WTC11 (cell line): ENCODE data around the gene CYP46A1. TPM values are rescaled to one million over a fixed set of nuclear protein-coding genes. Genes with fewer than 3 reads are reported as not detected.

ENCODE experiments used
- ATAC-seq: fragments of 200-7000 bp; cut with Tn5 transposase; 2 replicates; pipeline ENCODE4 v1.10.0; 2021; ENCODE audit warnings: mild to moderate bottlenecking, moderate library complexity
- CTCF ChIA-PET: fragments of 300-600 bp; sonication (Branson Sonifier 250); formaldehyde crosslinking; loops from one replicate; lab custom pipeline; 2021; ENCODE audit warnings: antibody characterized with exemption; lab: Charles Lee
- POLR2A ChIA-PET: fragments of 350-600 bp; sonication (Branson Sonifier 250); formaldehyde crosslinking; loops from one replicate; lab custom pipeline; 2021; ENCODE audit warnings: antibody characterized with exemption; lab: Charles Lee
- DNase-seq: peaks from one replicate; pipeline ENCODE4 v3.0.0; 2021; ENCODE audit warnings: low spot score
- H3K27ac Mint-ChIP-seq: 2 replicates; pipeline ENCODE4 v1.8.0; 2021; ENCODE audit warnings: mixed read lengths
- H3K27me3 Mint-ChIP-seq: 2 replicates; pipeline ENCODE4 v1.8.0; 2021; ENCODE audit warnings: low read depth, mild to moderate bottlenecking, moderate library complexity, mixed read lengths
- H3K36me3 Mint-ChIP-seq: 2 replicates; pipeline ENCODE4 v1.8.0; 2021; ENCODE audit warnings: mixed read lengths
- H3K4me1 Mint-ChIP-seq: 2 replicates; pipeline ENCODE4 v1.8.0; 2022; ENCODE audit warnings: mixed read lengths
- H3K4me3 Mint-ChIP-seq: 2 replicates; pipeline ENCODE4 v1.8.0; 2021; ENCODE audit warnings: mild to moderate bottlenecking, moderate library complexity, mixed read lengths
- H3K9me3 Mint-ChIP-seq: 2 replicates; pipeline ENCODE4 v1.8.0; 2021; ENCODE audit warnings: mixed read lengths
- ATF6 ChIP-seq: sonication (generic); formaldehyde crosslinking; IDR thresholded peaks from 2 replicates; pipeline ENCODE4 v1.8.1; 2023; ENCODE audit warnings: mild to moderate bottlenecking, missing genetic modification reagents
- CBFB ChIP-seq: sonication (generic); formaldehyde crosslinking; IDR thresholded peaks from 2 replicates; pipeline ENCODE4 v1.8.1; 2022; ENCODE audit warnings: mild to moderate bottlenecking, low read depth, missing genetic modification reagents
- CTCF ChIP-seq: fragments of 200-600 bp; IDR thresholded peaks from 2 replicates; pipeline ENCODE4 v1.8.0; 2022; ENCODE audit warnings: antibody characterized with exemption
- E2F4 ChIP-seq: sonication (generic); formaldehyde crosslinking; IDR thresholded peaks from 2 replicates; pipeline ENCODE4 v1.8.1; 2022; ENCODE audit warnings: low read depth, mild to moderate bottlenecking, moderate library complexity, missing genetic modification reagents, borderline replicate concordance
- FOXK1 ChIP-seq: sonication (generic); formaldehyde crosslinking; IDR thresholded peaks from 2 replicates; pipeline ENCODE4 v1.8.0; 2022; ENCODE audit warnings: mild to moderate bottlenecking, moderate library complexity, missing genetic modification reagents
- HMGA2 ChIP-seq: fragments of 250-450 bp; sonication (Bioruptor Pico); IDR thresholded peaks from 2 replicates; pipeline ENCODE4 v1.4.0; 2021; ENCODE audit warnings: mild to moderate bottlenecking, moderate library complexity
- HMGXB4 ChIP-seq: sonication (generic); formaldehyde crosslinking; IDR thresholded peaks from 2 replicates; pipeline ENCODE4 v1.8.1; 2023; ENCODE audit warnings: mild to moderate bottlenecking, moderate library complexity, missing genetic modification reagents
- MAX ChIP-seq: sonication (generic); formaldehyde crosslinking; IDR thresholded peaks from 2 replicates; pipeline ENCODE4 v1.8.0; 2022; ENCODE audit warnings: mild to moderate bottlenecking, missing genetic modification reagents
- ZNF281 ChIP-seq: sonication (generic); formaldehyde crosslinking; IDR thresholded peaks from 2 replicates; pipeline ENCODE4 v1.8.0; 2023; ENCODE audit warnings: mild to moderate bottlenecking, missing genetic modification reagents
- ZNF532 ChIP-seq: fragments of 250-450 bp; sonication (Bioruptor Pico); IDR thresholded peaks from 2 replicates; pipeline ENCODE4 v1.9.0; 2021; ENCODE audit warnings: mild to moderate bottlenecking, borderline replicate concordance
- total RNA-seq: library from RNA; stranded (reverse); gene quantifications from 3 replicates; pipeline ENCODE4 v1.2.3, GENCODE V29; 2021

Gene CYP46A1
- total RNA-seq, 1 experiment from 2014 or later = 0.77 TPM

GRCh38 chr14:99686557-99687283 lies 2.6 kb downstream of the CYP46A1 start (continued):
- TF ChIP-seq ATF6 (CRISPR knock-in tag) = no peak

GRCh38 chr14:99687284-99688209 lies 3.4 kb downstream of the CYP46A1 start:
- peaks cover 27% of the 10 kb centered on the region for H3K4me1 Mint-ChIP-seq
- no peaks in the 10 kb centered on the region for H3K36me3 Mint-ChIP-seq
- TF ChIP-seq FOXK1 (CRISPR knock-in tag) (no peak), E2F4 (CRISPR knock-in tag) (no peak), HMGXB4 (CRISPR knock-in tag) (no peak), MAX (CRISPR knock-in tag) (peak; percentile 35; the same call in 1 of the 2 replicates), ZNF532 (CRISPR knock-in tag) (no peak), HMGA2 (CRISPR knock-in tag) (no peak), CTCF (peak; percentile 95), ZNF281 (CRISPR knock-in tag) (no peak), CBFB (CRISPR knock-in tag) (no peak)
- TF ChIP-seq, all 79 proteins: peak for 2
- Mint-ChIP-seq H3K27me3 (peaks cover 7% of the 10 kb centered on the region), H3K27ac (no peak overlapping the region), H3K9me3 (no peaks in the 10 kb centered on the region), H3K4me3 (no peak overlapping the region)
- peak; percentile 5 for ATAC-seq
- ChIA-PET POLR2A (no interaction called here), CTCF (interaction anchor here (0.5 to 2.2 kb wide), 31 partner anchors 8 to 560 kb away, joined by 3 to 17 read pairs (median 3); partner anchors contain the start of genes CCNK and SETD3)
- peak; percentile 70 for DNase-seq
